GM19043 (cell line): Measurements from ENCODE around the gene ABCF3.

Experiments used
- ATAC-seq: cut with Tn5 transposase; IDR thresholded peaks from one replicate; pipeline ENCODE4 v1.9.1; 2021; ENCODE audit warnings: low read depth; ENCODE audit not compliant: unreplicated experiment

The ABCF3 gene

GRCh38 chr3:184183679-184184078, 2.3 kb upstream of the ABCF3 start:
- no peak for ATAC-seq

DNA sequence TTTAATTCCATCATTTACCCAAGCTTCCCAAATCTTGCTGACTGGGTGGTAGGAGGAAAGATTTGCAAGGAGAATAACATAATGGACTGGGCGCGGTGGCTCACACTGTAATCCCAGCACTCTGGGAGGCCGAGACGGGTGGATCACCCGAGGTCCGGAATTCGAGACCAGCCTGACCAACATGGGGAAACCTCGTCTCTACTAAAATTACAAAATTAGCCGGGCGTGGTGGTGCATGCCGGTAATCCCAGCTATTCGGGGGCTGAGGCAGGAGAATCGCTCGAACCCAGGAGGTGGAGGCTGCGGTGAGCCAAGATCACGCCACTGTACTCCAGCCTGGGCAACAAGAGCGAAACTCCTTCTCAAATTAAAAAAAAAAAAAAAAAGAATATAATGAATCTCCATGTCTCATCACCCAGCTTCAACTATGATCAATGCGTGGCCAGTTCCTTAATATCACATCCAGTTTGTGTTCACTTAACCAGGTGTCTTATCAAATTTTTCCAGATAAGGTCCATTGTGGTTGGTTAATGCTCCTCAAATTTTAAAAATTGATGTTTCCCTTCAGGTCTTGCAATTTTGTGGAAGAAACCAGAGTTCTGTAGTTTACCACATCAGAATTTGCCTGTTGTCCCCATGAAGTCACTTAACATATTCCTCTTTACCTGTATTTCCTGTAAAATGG, 1.3 kb upstream of the ABCF3 start:
- ATAC-seq, result no peak

- peak; percentile 96 for ATAC-seq
These were observed 377 bp upstream of the ABCF3 start for GRCh38 chr3:184185461-184186183.

GRCh38 chr3:184186902-184187207, 856 bp downstream of the ABCF3 start:
- no peak for ATAC-seq

- no peak for ATAC-seq
These were observed 2.1 kb downstream of the ABCF3 start for GRCh38 chr3:184188080-184188479.

GRCh38 chr3:184189421-184189820, 3.4 kb downstream of the ABCF3 start:
- no peak for ATAC-seq

DNA sequence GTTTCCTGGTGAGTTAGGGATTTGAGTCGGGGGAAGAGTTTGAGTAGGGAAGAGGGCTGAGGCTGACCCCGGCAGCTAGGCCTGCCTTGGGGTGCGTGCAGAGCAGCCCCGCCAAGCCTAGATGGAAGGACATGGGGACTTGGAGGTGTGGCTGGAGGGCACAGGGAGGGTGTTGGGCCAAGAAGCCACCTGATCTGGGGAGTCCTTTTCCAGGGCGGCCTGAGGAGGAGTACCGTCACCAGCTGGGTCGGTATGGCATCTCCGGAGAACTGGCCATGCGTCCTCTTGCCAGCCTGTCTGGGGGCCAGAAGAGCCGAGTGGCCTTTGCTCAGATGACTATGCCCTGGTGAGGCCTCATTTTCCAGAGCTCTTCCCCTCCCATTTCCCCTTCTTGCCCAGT, 6.9 kb downstream of the ABCF3 start:
- no peak for ATAC-seq

DNA sequence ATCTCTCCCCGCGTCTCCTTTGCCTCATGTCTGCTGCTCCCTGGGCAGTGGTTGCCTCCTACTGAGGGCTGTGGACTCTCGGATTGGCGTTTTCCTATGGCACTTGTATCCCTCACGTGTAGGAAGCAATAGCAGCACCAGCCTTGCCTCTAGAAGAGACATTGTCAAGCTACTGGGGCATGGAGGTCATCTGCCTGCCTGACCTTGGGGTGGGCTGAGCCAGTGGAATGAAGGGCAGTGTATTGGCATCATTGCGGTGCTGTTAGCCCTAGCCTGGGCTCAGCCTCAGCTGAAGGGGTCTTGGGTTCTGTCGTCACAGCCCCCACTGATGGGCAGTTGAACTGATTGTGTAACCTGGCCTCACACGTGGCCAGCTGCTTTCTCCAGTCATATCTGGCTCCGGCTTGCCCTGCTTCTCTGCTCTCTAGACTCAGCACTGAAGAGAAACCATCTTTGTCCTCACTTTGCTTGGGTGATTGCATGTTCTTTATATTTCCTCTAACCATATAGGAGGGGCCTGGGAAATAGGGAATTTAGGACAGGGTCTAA, 8.1 kb downstream of the ABCF3 start:
- no peak for ATAC-seq

DNA sequence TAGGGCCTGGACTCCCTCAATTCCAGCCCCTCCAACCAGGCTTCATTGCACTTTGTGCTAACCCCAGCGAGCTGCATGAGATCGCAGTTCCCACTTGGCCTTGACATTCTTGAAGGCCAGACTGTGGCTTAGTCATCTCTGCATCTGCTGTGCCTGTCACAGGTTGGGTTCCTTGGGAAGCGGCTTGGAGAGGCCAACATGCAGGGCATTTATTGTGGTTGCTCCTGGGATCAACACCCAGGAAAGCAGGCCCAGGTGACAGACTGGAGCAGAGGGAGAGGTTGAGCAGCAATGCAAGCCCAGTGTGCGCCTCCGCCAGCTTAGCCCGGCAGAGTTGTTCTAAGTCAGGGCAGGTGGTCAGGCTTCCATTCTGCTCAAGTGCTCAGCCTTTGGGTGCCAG, 10.5 kb downstream of the ABCF3 start:
- no peak for ATAC-seq

DNA sequence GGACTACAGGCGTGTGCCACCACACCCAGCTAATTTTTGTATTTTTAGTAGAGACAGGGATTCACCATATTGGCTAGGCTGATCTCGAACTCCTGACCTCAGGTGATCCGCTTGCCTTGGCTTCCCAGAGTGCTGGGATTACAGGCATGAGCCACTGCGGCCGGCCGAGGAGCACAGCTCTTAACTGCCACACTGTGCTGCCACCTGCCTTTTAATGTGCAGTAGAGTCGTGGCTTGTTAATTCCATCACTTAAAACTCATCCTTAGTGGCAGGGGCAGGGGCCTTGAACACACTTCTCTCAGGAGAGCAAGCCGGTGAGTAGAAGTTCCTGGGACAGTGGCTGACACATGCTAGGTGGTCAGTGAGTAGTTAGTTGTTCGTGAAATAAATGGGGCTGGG, 12.5 kb downstream of the ABCF3 start:
- ATAC-seq, result no peak

DNA sequence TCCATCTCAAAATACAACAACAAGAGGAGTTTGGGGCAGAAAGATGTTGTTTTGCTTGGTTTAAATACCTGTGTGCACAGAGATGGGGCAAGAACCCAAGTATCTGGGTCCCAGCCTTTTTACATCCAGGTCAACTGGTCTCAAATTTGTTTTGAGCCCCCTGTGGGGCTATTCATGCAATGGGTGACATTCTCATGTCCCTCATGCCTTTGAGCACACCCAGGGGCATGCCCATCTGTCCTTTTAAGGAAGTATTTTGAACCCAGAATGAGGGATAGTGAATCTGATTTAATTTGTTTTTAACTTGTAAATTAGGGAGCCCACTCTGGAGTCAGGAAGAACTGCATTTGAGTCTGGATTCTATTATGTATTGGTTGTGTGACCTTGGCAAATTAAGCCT, 14.8 kb downstream of the ABCF3 start:
- no peak for ATAC-seq

- ATAC-seq, result no peak
These were observed 17.5 kb downstream of the ABCF3 start for GRCh38 chr3:184203526-184203925.

DNA sequence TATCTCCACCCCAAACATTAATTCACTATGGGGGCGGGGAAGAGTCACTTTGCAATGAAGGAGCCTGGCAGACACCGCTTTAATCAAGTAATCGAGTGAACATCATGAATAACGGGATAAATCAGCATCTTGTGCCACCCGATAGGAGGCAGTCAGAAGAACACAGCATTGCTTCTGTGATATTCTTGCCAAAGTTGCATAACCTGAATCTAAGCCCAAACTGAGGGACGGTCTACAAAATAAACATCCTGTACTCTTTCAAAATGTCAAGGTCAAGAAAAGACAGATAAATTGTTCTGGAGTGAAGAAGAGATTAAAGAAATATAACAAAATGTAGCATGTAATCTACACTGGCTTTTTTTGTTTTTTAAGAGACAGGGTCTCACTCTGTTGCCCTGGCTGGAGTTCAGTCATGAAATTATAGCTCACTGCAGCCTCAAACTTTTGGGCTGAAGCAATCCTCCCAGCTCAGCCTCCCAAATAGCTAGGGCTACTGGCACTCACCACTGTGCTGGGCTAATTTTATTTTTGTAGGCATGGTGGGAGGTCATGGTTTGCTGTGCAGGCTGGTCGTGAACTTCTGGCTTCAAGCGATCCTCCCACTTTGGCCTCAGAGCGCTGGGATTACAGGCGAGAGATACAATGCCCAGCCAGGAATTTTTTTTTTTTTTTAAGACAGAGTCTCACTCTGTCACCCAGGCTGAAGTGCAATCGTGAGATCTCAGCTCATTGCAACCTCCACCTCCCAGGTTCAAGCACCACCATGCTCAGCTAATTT, 23.3 kb downstream of the ABCF3 start:
- ATAC-seq, result no peak

- no peak for ATAC-seq
These were observed 25.3 kb downstream of the ABCF3 start for GRCh38 chr3:184211297-184211696.

GRCh38 chr3:184211718-184212117, 25.7 kb downstream of the ABCF3 start:
- no peak for ATAC-seq

- no peak for ATAC-seq
These were observed 32.8 kb downstream of the ABCF3 start for GRCh38 chr3:184218814-184219213.

DNA sequence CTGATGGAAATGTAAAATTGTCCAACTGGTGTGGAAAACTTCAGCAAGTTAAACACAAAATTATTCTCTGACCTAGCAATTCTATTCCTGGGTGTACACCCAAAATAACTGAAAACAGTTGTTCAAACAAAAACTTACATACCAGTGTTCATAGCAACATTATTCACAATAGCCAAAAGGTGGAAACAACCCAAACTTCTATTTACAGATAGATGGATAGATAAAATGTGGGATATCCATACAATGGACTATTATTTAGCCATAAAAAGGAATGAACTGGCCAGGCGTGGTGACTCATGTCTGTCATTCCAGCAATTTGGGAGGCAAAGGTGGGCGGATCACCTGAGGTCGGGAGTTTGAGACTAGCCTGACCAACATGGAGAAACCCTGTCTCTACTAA, 36.5 kb downstream of the ABCF3 start:
- no peak for ATAC-seq

GRCh38 chr3:184223946-184224345, 37.9 kb downstream of the ABCF3 start:
- no peak for ATAC-seq

DNA sequence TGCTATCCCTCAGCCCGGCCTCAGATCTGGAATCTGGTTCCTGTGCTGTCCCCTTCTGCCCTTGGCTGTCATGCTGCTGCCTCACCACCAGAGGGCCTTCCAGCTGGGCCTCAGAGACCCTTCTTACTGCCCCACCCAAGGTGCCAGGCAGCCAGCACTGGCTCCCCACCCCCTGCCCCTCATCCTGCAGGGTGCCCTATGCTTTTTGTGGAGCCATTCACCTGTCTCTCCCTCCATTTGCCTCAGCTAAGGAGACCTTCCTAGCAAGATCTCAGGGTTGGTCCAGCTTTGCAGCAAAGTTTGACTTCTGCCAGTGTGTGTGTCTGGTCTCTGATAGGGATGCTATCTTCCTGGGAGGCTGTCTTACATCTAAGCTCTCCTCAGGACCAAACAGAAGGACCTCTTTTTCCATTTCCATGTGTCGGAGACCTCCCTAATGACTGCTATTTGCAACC, 41.5 kb downstream of the ABCF3 start:
- no peak for ATAC-seq

GRCh38 chr3:184228376-184229137, 42.6 kb downstream of the ABCF3 start:
- ATAC-seq, result no peak
